IMR-90 (cell line): Measurements from ENCODE around the gene MOCS2. TPM values are rescaled to one million over a fixed set of nuclear protein-coding genes. Genes with fewer than 3 reads are reported as not detected.

Source experiments
- ATAC-seq: fragments of 200-7000 bp; cut with Tn5 transposase; 2 replicates; pipeline ENCODE4 v1.9.1; 2020; ENCODE audit warnings: low read depth, mild to moderate bottlenecking, moderate library complexity
- BruUV-seq: library from RNA; stranded (reverse); fragments of 400-500 nt; replicated peaks from 2 replicates; lab custom pipeline; 2021; lab: Mats Ljungman, UMichigan
- CTCF ChIA-PET: fragments of 300-600 bp; formaldehyde crosslinking; extraction: SDS; loops from one replicate; lab custom pipeline; 2021; ENCODE audit warnings: antibody characterized with exemption; lab: Yijun Ruan, JAX
- POLR2A ChIA-PET: fragments of 300-600 bp; sonication (Branson Sonifier 250); formaldehyde crosslinking; loops from one replicate; lab custom pipeline; 2022; ENCODE audit warnings: antibody characterized with exemption; ENCODE audit not compliant: unreplicated experiment; lab: Charles Lee
- DNase-seq: peaks from one replicate; pipeline ENCODE4 v3.0.0; 2013
- H2AFZ ChIP-seq: replicated peaks from 2 replicates; pipeline ENCODE3; 2013; ENCODE audit warnings: low read length, mild to moderate bottlenecking; ENCODE audit not compliant: poor library complexity
- H2AK5ac ChIP-seq: 2 replicates; pipeline ENCODE4 v1.6.1; 2013; ENCODE audit warnings: low read depth, low read length, inconsistent platforms
- H2AK9ac ChIP-seq: replicated peaks from 2 replicates; pipeline ENCODE3; 2013; ENCODE audit warnings: mild to moderate bottlenecking, low read depth, low read length, moderate library complexity; ENCODE audit not compliant: poor library complexity
- H2BK120ac ChIP-seq: 2 replicates; pipeline ENCODE4 v1.6.1; 2013; ENCODE audit warnings: low read depth, low read length, inconsistent platforms
- H2BK15ac ChIP-seq: 3 replicates; pipeline ENCODE4 v1.6.1; 2013; ENCODE audit warnings: low read depth, low read length, inconsistent platforms
- H2BK20ac ChIP-seq: 2 replicates; pipeline ENCODE4 v1.6.1; 2013; ENCODE audit warnings: low read depth, mild to moderate bottlenecking, inconsistent platforms, low read length, moderate library complexity
- H2BK5ac ChIP-seq: 2 replicates; pipeline ENCODE4 v1.6.1; 2013; ENCODE audit warnings: mild to moderate bottlenecking, low read depth, low read length, inconsistent platforms; ENCODE audit not compliant: poor library complexity, severe bottlenecking
- H3K14ac ChIP-seq: replicated peaks from 2 replicates; pipeline ENCODE4 v1.6.1; 2013; ENCODE audit warnings: low read depth, low read length, inconsistent platforms
- H3K18ac ChIP-seq: 2 replicates; pipeline ENCODE4 v1.6.1; 2013; ENCODE audit warnings: low read depth, low read length, control low read depth
- H3K23ac ChIP-seq: 2 replicates; pipeline ENCODE4 v1.6.1; 2013; ENCODE audit warnings: low read depth, low read length, inconsistent platforms
- H3K27ac ChIP-seq: 2 replicates; pipeline ENCODE4 v1.5.1; 2013; ENCODE audit warnings: mild to moderate bottlenecking, control low read depth, low read length; ENCODE audit not compliant: insufficient read depth
- H3K27me3 ChIP-seq: 2 replicates; pipeline ENCODE4 v1.6.1; 2013; ENCODE audit warnings: low read length; ENCODE audit not compliant: control insufficient read depth, insufficient read depth
- H3K36me3 ChIP-seq: 2 replicates; pipeline ENCODE4 v1.6.1; 2013; ENCODE audit warnings: low read length, mixed read lengths; ENCODE audit not compliant: control insufficient read depth, insufficient read depth
- H3K4ac ChIP-seq: 2 replicates; pipeline ENCODE4 v1.6.1; 2013; ENCODE audit warnings: low read depth, low read length, inconsistent platforms
- H3K4me1 ChIP-seq: 2 replicates; pipeline ENCODE4 v1.6.1; 2013; ENCODE audit warnings: low read length, mixed read lengths; ENCODE audit not compliant: control insufficient read depth, insufficient read depth
- H3K4me2 ChIP-seq: 2 replicates; pipeline ENCODE4 v1.6.1; 2013; ENCODE audit warnings: low read depth, mild to moderate bottlenecking, control low read depth, low read length, moderate library complexity
- H3K4me3 ChIP-seq: 2 replicates; pipeline ENCODE4 v1.5.1; 2013; ENCODE audit warnings: low read depth, mild to moderate bottlenecking, control low read depth, low read length, moderate library complexity; ENCODE audit not compliant: insufficient read depth
- H3K56ac ChIP-seq: 2 replicates; pipeline ENCODE4 v1.6.1; 2013; ENCODE audit warnings: low read length, inconsistent platforms; ENCODE audit not compliant: insufficient read depth; ENCODE audit errors: extremely low read depth
- H3K79me1 ChIP-seq, 2 experiments: 2 replicates each; pipeline ENCODE4 v1.6.1; 2013; ENCODE audit warnings: low read length in 2 of 2, inconsistent platforms in 1 of 2, low read depth in 1 of 2
- H3K9ac ChIP-seq: 2 replicates; pipeline ENCODE4 v1.6.1; 2013; ENCODE audit warnings: low read depth, low read length, control low read depth
- H3K9me1 ChIP-seq: 2 replicates; pipeline ENCODE4 v1.6.1; 2013; ENCODE audit warnings: low read length, inconsistent platforms; ENCODE audit not compliant: insufficient read depth
- H3K9me3 ChIP-seq: 2 replicates; pipeline ENCODE4 v1.6.1; 2013; ENCODE audit warnings: low read length; ENCODE audit not compliant: control insufficient read depth, insufficient read depth
- H4K20me1 ChIP-seq: 2 replicates; pipeline ENCODE4 v1.6.1; 2013; ENCODE audit warnings: low read length, inconsistent platforms; ENCODE audit not compliant: insufficient read depth
- H4K5ac ChIP-seq: 2 replicates; pipeline ENCODE4 v1.6.1; 2013; ENCODE audit warnings: mild to moderate bottlenecking, low read depth, low read length, control low read depth
- H4K8ac ChIP-seq, 2 experiments: 2 replicates each; pipeline ENCODE4 v1.6.1; 2013; ENCODE audit warnings: low read depth in 2 of 2, low read length in 2 of 2, control low read depth in 1 of 2, inconsistent platforms in 1 of 2
- H4K91ac ChIP-seq: 2 replicates; pipeline ENCODE4 v1.6.1; 2013; ENCODE audit warnings: low read depth, low read length, inconsistent platforms; ENCODE audit not compliant: insufficient read depth
- BHLHE40 ChIP-seq: fragments of 150-350 bp; IDR thresholded peaks from 2 replicates; pipeline ENCODE4 v1.6.1; 2016; ENCODE audit warnings: mild to moderate bottlenecking, low read depth, low read length
- CEBPB ChIP-seq: IDR thresholded peaks from 2 replicates; pipeline ENCODE4 v1.6.1; 2012; ENCODE audit warnings: low read depth, low read length, improper control_type of control experiment
- CTCF ChIP-seq: conservative IDR thresholded peaks from 2 replicates; pipeline ENCODE4 v1.5.1; 2012; ENCODE audit warnings: mild to moderate bottlenecking, low read depth, low read length, improper control_type of control experiment
- FOS ChIP-seq: fragments of 150-350 bp; IDR thresholded peaks from 2 replicates; pipeline ENCODE4 v1.6.1; 2016; ENCODE audit warnings: low read depth, low read length
- MAFK ChIP-seq: IDR thresholded peaks from 2 replicates; pipeline ENCODE4 v1.6.1; 2012; ENCODE audit warnings: low read depth, low read length, improper control_type of control experiment
- MAZ ChIP-seq: IDR thresholded peaks from 2 replicates; pipeline ENCODE4 v1.6.1; 2012; ENCODE audit warnings: low read depth, mild to moderate bottlenecking, low read length, improper control_type of control experiment, moderate library complexity, borderline replicate concordance
- MXI1 ChIP-seq: IDR thresholded peaks from 2 replicates; pipeline ENCODE4 v1.6.1; 2012; ENCODE audit warnings: low read depth, mild to moderate bottlenecking, low read length, moderate library complexity, borderline replicate concordance
- POLR2A ChIP-seq: IDR thresholded peaks from 2 replicates; pipeline ENCODE4 v1.6.1; 2012; ENCODE audit warnings: mild to moderate bottlenecking, low read depth, low read length
- RAD21 ChIP-seq: IDR thresholded peaks from 2 replicates; pipeline ENCODE4 v1.6.1; 2012; ENCODE audit warnings: low read length, improper control_type of control experiment
- RCOR1 ChIP-seq: IDR thresholded peaks from 2 replicates; pipeline ENCODE4 v1.6.1; 2012; ENCODE audit warnings: mild to moderate bottlenecking, low read length, improper control_type of control experiment; ENCODE audit not compliant: insufficient replicate concordance
- RFX5 ChIP-seq: IDR thresholded peaks from 2 replicates; pipeline ENCODE4 v1.8.0; 2012; ENCODE audit warnings: low read depth, mild to moderate bottlenecking, low read length, moderate library complexity
- SMC3 ChIP-seq: fragments of 150-350 bp; IDR thresholded peaks from 2 replicates; pipeline ENCODE4 v1.6.1; 2016; ENCODE audit warnings: low read depth, mild to moderate bottlenecking, antibody characterized with exemption, low read length, moderate library complexity
- dilution Hi-C: fragments of 300-500 bp; cut with HindIII; formaldehyde crosslinking; loops from one replicate; pipeline ENCODE4 v1.14.3; 2018; ENCODE audit warnings: low sequenced_read_pairs; ENCODE audit not compliant: unreplicated experiment
- in situ Hi-C: fragments of 300-500 bp; cut with MboI; formaldehyde crosslinking; loops from 3 replicates; pipeline ENCODE4 v1.14.3; 2019; ENCODE audit warnings: low sequenced_read_pairs, inconsistent platforms, mixed read lengths
- intact Hi-C: fragments of 100-400 bp; cut with micrococcal nuclease; formaldehyde crosslinking; loops from 2 replicates; pipeline ENCODE4 v1.10.0; 2022
- polyA plus RNA-seq, 3 experiments: library from polyadenylated mRNA; depleted of rRNA; stranded (reverse); fragments of >200 nt; gene quantifications; 2 replicates each; pipeline ENCODE4 v1.2.3, GENCODE V29; 2012; ENCODE audit warnings: low replicate concordance in 1 of 3
- total RNA-seq: library from RNA; depleted of rRNA; stranded (reverse); fragments of >200 nt; gene quantifications from 2 replicates; pipeline ENCODE4 v1.2.3, GENCODE V29; 2012
- TF ChIP-seq, protein P1 (sequence below): fragments of 150-350 bp; IDR thresholded peaks from 2 replicates; pipeline ENCODE4 v1.6.1; 2017; ENCODE audit warnings: mild to moderate bottlenecking, antibody characterized with exemption, low read length, low read depth
- TF ChIP-seq, protein P2 (sequence below): fragments of 150-350 bp; IDR thresholded peaks from 2 replicates; pipeline ENCODE4 v1.6.1; 2016; ENCODE audit warnings: low read depth, mild to moderate bottlenecking, low read length, moderate library complexity, borderline replicate concordance

The MOCS2 gene
- total and polyA plus RNA-seq, 2 of the 4 experiments (the other 2 are of a cell fraction), result 36.4 to 40.0 TPM

- no peak overlapping the region for H3K56ac ChIP-seq
- no peak overlapping the region for H2BK20ac ChIP-seq
- H2BK15ac ChIP-seq, result no peak overlapping the region
- no peak overlapping the region for H3K14ac ChIP-seq
- H3K4ac ChIP-seq, result no peak overlapping the region
- H3K4me1 ChIP-seq, result no peaks in the 10 kb centered on the region
- H4K5ac ChIP-seq, result no peak overlapping the region
- no peak overlapping the region for H3K23ac ChIP-seq
- ChIA-PET POLR2A (no interaction called here), CTCF (interaction anchor here (0.9 kb wide), 1 partner anchor 363 kb away, joined by 3 read pairs; no protein-coding TSS in a partner anchor)
- intact Hi-C loops (no loop called here), dilution Hi-C loops (no loop called here), in situ Hi-C loops (no loop called here)
- DNase-seq, result peak; percentile 54
- no peaks in the 10 kb centered on the region for H3K36me3 ChIP-seq
- H3K18ac ChIP-seq, result no peak overlapping the region
- H3K27me3 ChIP-seq, result no peaks in the 10 kb centered on the region
- H2AFZ ChIP-seq, result no peak overlapping the region
- no peaks in the 10 kb centered on the region for H4K20me1 ChIP-seq
- H3K9me1 ChIP-seq, result peaks cover 4% of the 10 kb centered on the region; the same call in 1 of the 2 replicates
- no peak overlapping the region for H2AK5ac ChIP-seq
- no peak overlapping the region for H4K91ac ChIP-seq
- no peak overlapping the region for H3K9ac ChIP-seq
- no peak overlapping the region for H2BK120ac ChIP-seq
- H3K79me1 ChIP-seq, result peaks cover 7 to 12% of the 10 kb centered on the region in 2 experiments
- TF ChIP-seq MAZ, result no peak
- no peak for TF ChIP-seq RAD21
- TF ChIP-seq SMC3, result peak; percentile 24; the same call in 1 of the 2 replicates
- TF ChIP-seq, protein P1, sequence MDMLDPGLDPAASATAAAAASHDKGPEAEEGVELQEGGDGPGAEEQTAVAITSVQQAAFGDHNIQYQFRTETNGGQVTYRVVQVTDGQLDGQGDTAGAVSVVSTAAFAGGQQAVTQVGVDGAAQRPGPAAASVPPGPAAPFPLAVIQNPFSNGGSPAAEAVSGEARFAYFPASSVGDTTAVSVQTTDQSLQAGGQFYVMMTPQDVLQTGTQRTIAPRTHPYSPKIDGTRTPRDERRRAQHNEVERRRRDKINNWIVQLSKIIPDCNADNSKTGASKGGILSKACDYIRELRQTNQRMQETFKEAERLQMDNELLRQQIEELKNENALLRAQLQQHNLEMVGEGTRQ, result no peak
- TF ChIP-seq CEBPB, result no peak
- TF ChIP-seq MAFK, result no peak
- TF ChIP-seq MXI1, result no peak
- TF ChIP-seq POLR2A, result no peak
- TF ChIP-seq RCOR1, result no peak
- TF ChIP-seq FOS, result no peak
- peak; percentile 40 for TF ChIP-seq CTCF
- TF ChIP-seq BHLHE40, result no peak
- TF ChIP-seq RFX5, result no peak
- TF ChIP-seq, protein P2, sequence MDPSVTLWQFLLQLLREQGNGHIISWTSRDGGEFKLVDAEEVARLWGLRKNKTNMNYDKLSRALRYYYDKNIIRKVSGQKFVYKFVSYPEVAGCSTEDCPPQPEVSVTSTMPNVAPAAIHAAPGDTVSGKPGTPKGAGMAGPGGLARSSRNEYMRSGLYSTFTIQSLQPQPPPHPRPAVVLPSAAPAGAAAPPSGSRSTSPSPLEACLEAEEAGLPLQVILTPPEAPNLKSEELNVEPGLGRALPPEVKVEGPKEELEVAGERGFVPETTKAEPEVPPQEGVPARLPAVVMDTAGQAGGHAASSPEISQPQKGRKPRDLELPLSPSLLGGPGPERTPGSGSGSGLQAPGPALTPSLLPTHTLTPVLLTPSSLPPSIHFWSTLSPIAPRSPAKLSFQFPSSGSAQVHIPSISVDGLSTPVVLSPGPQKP, result no peak
- no peak overlapping the region for H3K27ac ChIP-seq
- no TSS peak for BruUV-seq
- no peak overlapping the region for H3K4me3 ChIP-seq
- H3K4me2 ChIP-seq, result no peak overlapping the region
- H2BK5ac ChIP-seq, result no peak overlapping the region
- no peaks in the 10 kb centered on the region for H3K9me3 ChIP-seq
- H4K8ac ChIP-seq, result no peak overlapping the region
- H2AK9ac ChIP-seq, result no peak overlapping the region
- no peak for ATAC-seq
Measured at GRCh38 chr5:53114988-53115387, 5.4 kb upstream of the MOCS2 start.
